HG02852 (cell line): Measurements from ENCODE around the gene GALNT4.
A peak's percentile ranks its signal among the peaks of the same experiment; 100 is the strongest.

Experiments
- ATAC-seq: cut with Tn5 transposase; IDR thresholded peaks from one replicate; pipeline ENCODE4 v1.9.1; 2021; ENCODE audit warnings: mild to moderate bottlenecking, moderate library complexity; ENCODE audit not compliant: unreplicated experiment

The GALNT4 gene

GRCh38 chr12:89524541-89525304 lies at the start of gene GALNT4:
TSS of gene GALNT4 (minus strand) at chr12:89524796. CDS start at chr12:89524549, 247 bp downstream.
- peak; percentile 73 for ATAC-seq

GRCh38 chr12:89573051-89573810 lies 48.6 kb upstream of the GALNT4 start:
- ATAC-seq = no peak

DNA sequence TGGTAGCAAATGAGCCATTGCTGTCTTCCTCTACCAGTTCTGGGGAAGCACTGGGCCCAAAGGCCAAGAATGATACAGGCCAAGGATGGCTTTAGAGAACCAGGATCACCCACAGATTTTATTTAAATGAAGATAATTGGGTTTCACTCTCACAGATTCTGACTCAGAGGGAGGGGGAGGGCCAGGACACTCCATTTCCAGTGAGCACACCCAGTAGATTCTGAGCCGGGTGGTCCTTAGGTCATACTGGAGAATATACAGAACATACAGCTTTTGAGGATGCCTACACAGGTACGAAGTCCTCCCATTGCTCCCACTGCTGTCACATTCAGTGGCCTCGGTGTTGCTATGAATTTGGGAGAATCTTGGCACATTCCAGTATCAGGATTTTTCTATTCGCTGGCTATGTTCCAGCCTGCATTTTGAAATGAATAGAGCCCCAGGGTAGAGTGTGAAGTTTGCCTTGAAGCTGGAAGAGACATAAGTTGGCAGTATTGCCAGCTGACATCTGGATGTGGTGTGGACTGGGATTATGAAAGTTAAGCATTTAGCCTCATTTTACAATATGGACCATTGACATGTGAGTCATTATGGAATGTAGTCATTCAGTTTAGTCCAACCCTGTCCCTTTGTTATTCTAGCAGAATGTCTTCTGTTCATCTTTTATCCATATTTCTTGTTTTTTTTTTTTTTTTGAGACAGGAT lies 47.0 kb upstream of the GALNT4 start:
- no peak for ATAC-seq

GRCh38 chr12:89568484-89568883 lies 43.9 kb upstream of the GALNT4 start:
- ATAC-seq = no peak

GRCh38 chr12:89567691-89568239 lies 43.2 kb upstream of the GALNT4 start:
- no peak for ATAC-seq

GRCh38 chr12:89566615-89567014 lies 42.0 kb upstream of the GALNT4 start:
- ATAC-seq = peak; percentile 81

GRCh38 chr12:89565002-89565401 lies 40.4 kb upstream of the GALNT4 start:
- no peak for ATAC-seq

DNA sequence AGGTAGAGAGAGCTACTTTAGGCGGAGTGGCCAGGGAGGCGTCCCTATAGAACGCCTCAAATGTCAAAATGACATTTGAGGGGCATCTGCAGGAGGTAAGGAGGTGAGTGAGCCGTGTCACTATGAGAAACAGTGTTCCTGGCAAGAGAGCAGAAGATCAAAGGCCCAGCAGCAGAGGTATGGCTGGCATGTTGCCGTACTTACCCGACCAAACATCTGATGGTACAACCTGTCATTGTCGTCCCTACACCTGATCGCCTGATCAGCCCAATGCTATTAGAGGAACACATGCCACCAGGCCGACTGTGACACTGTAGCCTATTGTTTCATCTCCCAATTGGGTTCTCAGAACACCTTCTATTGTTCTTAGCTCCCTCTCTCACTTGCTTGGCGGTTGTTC lies 35.2 kb upstream of the GALNT4 start:
- ATAC-seq = no peak

GRCh38 chr12:89556976-89557375 lies 32.4 kb upstream of the GALNT4 start:
- ATAC-seq = no peak

DNA sequence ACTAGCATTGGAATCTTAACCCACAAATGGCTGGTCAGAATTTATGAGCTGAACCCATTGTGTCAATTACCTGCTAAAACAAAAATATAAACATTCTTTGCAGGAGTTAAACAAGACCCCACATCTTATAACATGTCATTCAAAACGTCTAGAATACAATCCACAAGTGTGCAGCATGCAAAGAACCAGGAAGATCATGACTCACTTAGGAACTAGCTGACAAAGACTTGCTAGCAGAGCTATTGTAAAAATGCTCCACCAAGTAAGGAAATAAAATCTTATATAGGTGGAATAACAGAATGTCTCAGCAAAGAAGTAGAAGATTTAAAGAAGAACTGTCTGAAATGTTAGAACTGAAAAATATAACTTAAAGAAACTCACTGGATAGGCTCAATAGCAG lies 27.8 kb upstream of the GALNT4 start:
- no peak for ATAC-seq

GRCh38 chr12:89551747-89552146 lies 27.2 kb upstream of the GALNT4 start:
- ATAC-seq = no peak

GRCh38 chr12:89547101-89547500 lies 22.5 kb upstream of the GALNT4 start:
- ATAC-seq = no peak

DNA sequence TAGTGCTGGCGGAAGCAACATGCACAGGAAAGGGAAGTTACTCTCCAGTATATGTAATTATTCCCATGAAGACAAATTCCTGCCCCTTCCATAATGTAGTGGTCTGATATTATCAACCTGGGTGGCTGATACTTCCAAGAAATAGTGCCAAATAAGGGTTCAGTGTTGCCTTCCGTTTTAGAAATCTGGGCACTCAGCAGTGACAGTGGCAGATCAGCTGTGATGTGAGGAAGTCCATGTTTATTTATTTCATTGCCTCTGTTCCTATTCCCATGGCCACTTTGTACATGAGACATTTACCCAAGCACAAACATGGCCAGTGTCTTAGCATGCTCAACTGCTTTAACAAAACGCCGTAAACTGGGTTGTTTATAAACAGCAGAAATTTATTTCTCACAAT lies 21.6 kb upstream of the GALNT4 start:
- no peak for ATAC-seq

DNA sequence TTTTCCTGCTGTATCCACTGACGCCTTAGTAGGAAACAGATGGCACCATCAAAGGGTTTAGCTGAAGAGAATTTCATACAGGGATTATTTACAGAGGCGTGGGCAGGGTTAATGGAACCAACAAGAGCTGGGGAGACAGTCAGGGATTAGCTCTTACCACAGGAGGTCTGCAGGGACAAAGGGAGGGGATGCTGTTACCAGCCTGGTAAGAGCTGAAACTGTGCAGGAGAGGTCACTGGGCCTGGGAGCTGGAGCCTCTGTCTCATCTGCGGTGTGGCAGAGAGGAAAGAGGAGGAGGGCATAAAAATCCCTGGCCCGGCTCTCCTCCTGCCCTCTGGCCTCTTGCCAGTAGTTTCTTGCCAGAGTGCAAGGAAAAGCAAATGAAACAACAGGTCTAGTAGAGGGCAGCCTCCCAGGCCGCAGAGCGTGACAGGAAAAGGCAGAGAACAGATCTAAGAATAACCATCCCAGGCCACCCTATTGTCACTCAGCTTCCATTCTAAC lies 20.1 kb upstream of the GALNT4 start:
- no peak for ATAC-seq

- ATAC-seq = no peak
Measured at GRCh38 chr12:89544022-89544421, 19.4 kb upstream of the GALNT4 start.

DNA sequence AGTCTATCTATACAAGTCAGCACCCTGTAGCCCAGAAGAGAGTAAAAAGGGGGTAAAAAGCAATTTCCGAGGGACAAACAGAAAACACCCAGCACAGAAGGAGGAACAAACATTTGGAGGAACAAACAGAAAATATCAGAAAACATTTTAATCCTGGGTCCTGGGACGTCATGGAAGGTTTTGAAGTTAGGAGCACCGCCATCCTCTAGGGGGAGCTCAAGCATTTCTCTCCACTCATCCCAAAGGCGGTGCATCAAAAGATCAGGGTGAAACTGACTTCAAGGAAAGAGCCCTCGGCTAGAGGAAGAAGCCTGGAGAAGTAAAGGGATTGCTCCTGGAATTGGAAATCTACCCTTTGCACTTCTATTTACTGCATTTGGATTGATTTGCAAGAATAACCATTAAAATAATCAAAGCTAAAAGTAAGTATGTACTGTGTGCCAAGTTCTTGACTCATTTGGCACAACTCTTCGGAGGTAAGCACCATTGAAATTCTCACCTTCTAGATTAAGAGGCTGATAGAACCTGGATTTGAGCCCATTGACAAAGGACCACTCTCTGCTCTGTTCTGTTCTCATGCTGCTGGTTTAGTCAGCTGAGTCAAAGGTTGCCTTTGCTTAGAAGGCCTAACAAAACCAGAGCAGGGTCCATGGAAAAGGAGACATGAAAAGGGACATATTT lies 18.5 kb upstream of the GALNT4 start:
- peak; percentile 85 for ATAC-seq

- ATAC-seq = no peak
Measured at GRCh38 chr12:89542236-89542635, 17.6 kb upstream of the GALNT4 start.

GRCh38 chr12:89540586-89540985 lies 16.0 kb upstream of the GALNT4 start:
- ATAC-seq = no peak

DNA sequence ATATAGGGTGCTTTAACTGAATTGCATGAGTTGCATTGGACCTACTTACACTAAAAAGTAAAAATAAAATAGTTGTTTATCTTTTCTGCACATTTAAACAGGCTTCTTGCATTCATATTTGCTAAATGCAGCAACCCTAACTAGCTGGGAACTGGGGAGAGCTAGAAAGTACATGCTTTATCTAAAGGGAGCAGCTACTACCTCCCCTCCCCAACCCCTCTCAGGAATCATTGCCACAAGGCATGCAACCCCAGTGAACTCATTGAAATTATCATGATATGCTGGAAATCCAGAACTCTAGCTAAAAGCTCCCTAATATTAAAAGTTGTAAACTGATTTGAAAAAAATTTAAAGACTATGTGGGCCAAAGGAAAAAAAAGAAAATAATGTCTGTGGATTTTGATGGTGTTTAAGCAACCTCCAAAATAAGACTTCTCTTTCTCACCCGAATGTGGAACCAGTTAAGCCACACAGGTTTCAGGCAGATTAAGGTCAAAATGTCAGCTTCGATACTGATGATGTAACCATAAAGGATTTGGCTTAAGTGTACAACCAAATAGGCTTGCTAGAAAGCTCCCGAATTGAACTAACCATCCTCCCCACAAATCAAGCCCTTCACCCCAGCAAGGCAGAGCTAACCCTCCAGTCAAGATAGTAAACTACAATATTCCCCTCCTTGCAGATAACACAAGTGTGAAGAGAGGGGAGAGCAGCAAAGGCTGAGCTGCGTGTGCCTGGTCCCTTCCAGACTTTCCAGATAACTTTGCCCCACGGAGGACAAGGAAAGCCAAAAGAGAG lies 15.0 kb upstream of the GALNT4 start:
- ATAC-seq = no peak

GRCh38 chr12:89538897-89539296 lies 14.3 kb upstream of the GALNT4 start:
- no peak for ATAC-seq
